Mucosa of rectum (tissue), 2 donors: Measurements from ENCODE around the gene CTSO.
"Not testable (repeated sequence)": the region's sequence is repeated elsewhere in the genome, so short reads cannot be mapped to it uniquely, and the experiment has no call there.

Experiments
- H3K27ac ChIP-seq, 2 donors: one replicate each; pipeline ENCODE4 v1.7.0; 2013; ENCODE audit warnings: inconsistent platforms in 2 of 2, low read depth in 2 of 2, low read length in 2 of 2
- H3K27me3 ChIP-seq, 2 donors: one replicate each; pipeline ENCODE4 v1.7.0; 2013; ENCODE audit warnings: low read length in 2 of 2; ENCODE audit not compliant: control insufficient read depth in 2 of 2, insufficient read depth in 2 of 2
- H3K36me3 ChIP-seq, 2 donors: one replicate each; pipeline ENCODE4 v1.7.0; 2013; ENCODE audit warnings: low read length in 2 of 2; ENCODE audit not compliant: control insufficient read depth in 2 of 2, insufficient read depth in 2 of 2
- H3K4me1 ChIP-seq, 2 donors: one replicate each; pipeline ENCODE4 v1.7.0; 2013; ENCODE audit warnings: low read length in 2 of 2, mild to moderate bottlenecking in 1 of 2; ENCODE audit not compliant: control insufficient read depth in 2 of 2, insufficient read depth in 2 of 2
- H3K4me3 ChIP-seq, 2 donors: one replicate each; pipeline ENCODE4 v1.7.0; 2013; ENCODE audit warnings: low read length in 2 of 2
- H3K9ac ChIP-seq, 2 donors: one replicate each; pipeline ENCODE4 v1.7.0; 2013; ENCODE audit warnings: low read length in 2 of 2, low read depth in 1 of 2, mild to moderate bottlenecking in 1 of 2
- H3K9me3 ChIP-seq, 2 donors: one replicate each; pipeline ENCODE4 v1.7.0; 2013; ENCODE audit warnings: low read length in 2 of 2; ENCODE audit not compliant: control insufficient read depth in 2 of 2
- donor health status: healthy.
- donor health status: Normal muscosa, but diverticular disease.

Gene CTSO

GRCh38 chr4:155935389-155935986, 18.2 kb downstream of the CTSO start:
- Histone ChIP-seq H3K36me3 (peaks cover 3 to 5% of the 10 kb centered on the region in 2 donors), H3K27ac (no peak overlapping the region), H3K4me1 (no peaks in the 10 kb centered on the region), H3K27me3 (no peaks in the 10 kb centered on the region), H3K9ac (no peak overlapping the region), H3K4me3 (no peak overlapping the region), H3K9me3 (no peaks in the 10 kb centered on the region)

- H3K9me3 ChIP-seq, H3K4me3 ChIP-seq, H3K27me3 ChIP-seq, H3K36me3 ChIP-seq, H3K4me1 ChIP-seq, H3K27ac ChIP-seq, H3K9ac ChIP-seq: not testable (repeated sequence)
Observed at GRCh38 chr4:155934634-155935033, 19.0 kb downstream of the CTSO start.

GRCh38 chr4:155931634-155932033, 22.0 kb downstream of the CTSO start:
- Histone ChIP-seq H3K27me3 (no peaks in the 10 kb centered on the region), H3K9ac (no peak overlapping the region)

GRCh38 chr4:155930330-155930729, 23.3 kb downstream of the CTSO start:
- Histone ChIP-seq H3K9ac (no peak overlapping the region), H3K36me3 (peaks cover 0 to 9% of the 10 kb centered on the region in 2 donors), H3K27me3 (no peaks in the 10 kb centered on the region), H3K4me1 (no peaks in the 10 kb centered on the region), H3K27ac (no peak overlapping the region), H3K4me3 (no peak overlapping the region), H3K9me3 (no peaks in the 10 kb centered on the region)

More at GRCh38 chr4:155931634-155932033, 22.0 kb downstream of the CTSO start:
- Histone ChIP-seq H3K27ac (no peak overlapping the region), H3K9me3 (no peaks in the 10 kb centered on the region), H3K4me1 (no peaks in the 10 kb centered on the region), H3K36me3 (peaks cover 0 to 9% of the 10 kb centered on the region in 2 donors), H3K4me3 (no peak overlapping the region)

GRCh38 chr4:155929833-155930232, 23.8 kb downstream of the CTSO start:
- Histone ChIP-seq H3K9ac (no peak overlapping the region), H3K9me3 (no peaks in the 10 kb centered on the region), H3K36me3 (peaks cover 0 to 10% of the 10 kb centered on the region in 2 donors), H3K27ac (no peak overlapping the region), H3K4me1 (no peaks in the 10 kb centered on the region), H3K4me3 (no peak overlapping the region), H3K27me3 (no peaks in the 10 kb centered on the region)

GRCh38 chr4:155924637-155925036, 29.0 kb downstream of the CTSO start:
- Histone ChIP-seq H3K4me3 (no peak overlapping the region), H3K9me3 (no peaks in the 10 kb centered on the region), H3K9ac (no peak overlapping the region), H3K27ac (no peak overlapping the region), H3K27me3 (no peaks in the 10 kb centered on the region), H3K4me1 (no peaks in the 10 kb centered on the region), H3K36me3 (peaks cover 0 to 11% of the 10 kb centered on the region in 2 donors)

- Histone ChIP-seq H3K27me3 (no peaks in the 10 kb centered on the region), H3K9me3 (no peaks in the 10 kb centered on the region), H3K9ac (no peak overlapping the region), H3K27ac (no peak overlapping the region), H3K4me1 (no peaks in the 10 kb centered on the region), H3K36me3 (peaks cover 0 to 3% of the 10 kb centered on the region in 2 donors), H3K4me3 (no peak overlapping the region)
Observed at GRCh38 chr4:155921597-155921996, 32.1 kb downstream of the CTSO start.

- no peak overlapping the region for H3K9ac ChIP-seq
- no peaks in the 10 kb centered on the region for H3K9me3 ChIP-seq
- no peak overlapping the region for H3K27ac ChIP-seq
- H3K4me1 ChIP-seq, result no peaks in the 10 kb centered on the region
- H3K27me3 ChIP-seq, result no peaks in the 10 kb centered on the region
- H3K36me3 ChIP-seq, result no peaks in the 10 kb centered on the region
- no peak overlapping the region for H3K4me3 ChIP-seq
Observed at GRCh38 chr4:155914782-155915181, 38.9 kb downstream of the CTSO start.

- no peaks in the 10 kb centered on the region for H3K36me3 ChIP-seq
- H3K27me3 ChIP-seq, result no peaks in the 10 kb centered on the region
- no peaks in the 10 kb centered on the region for H3K4me1 ChIP-seq
- no peak overlapping the region for H3K27ac ChIP-seq
- no peak overlapping the region for H3K9ac ChIP-seq
- no peak overlapping the region for H3K4me3 ChIP-seq
- H3K9me3 ChIP-seq, result no peaks in the 10 kb centered on the region
Observed at GRCh38 chr4:155911905-155912304, 41.8 kb downstream of the CTSO start.

- H3K27ac ChIP-seq, result no peak overlapping the region
- no peaks in the 10 kb centered on the region for H3K36me3 ChIP-seq
- no peaks in the 10 kb centered on the region for H3K4me1 ChIP-seq
- H3K27me3 ChIP-seq, result no peaks in the 10 kb centered on the region
- no peaks in the 10 kb centered on the region for H3K9me3 ChIP-seq
- H3K4me3 ChIP-seq, result no peak overlapping the region
- H3K9ac ChIP-seq, result no peak overlapping the region
Observed at GRCh38 chr4:155909615-155910226, 43.9 kb downstream of the CTSO start.
